ENCODE results near the gene KCNT2.

GRCh38 chr1:196515904-196516303 lies 92.3 kb downstream of the KCNT2 start:
- no peak for TF ChIP-seq YY1 (IDR thresholded peaks at IDR 0.05; ENCODE audit: low read depth, low read length)
- TF ChIP-seq CREB1 (IDR thresholded peaks at IDR 0.05) = no peak

Data from H1 (cell line).